NOMO-1 treated with dmso at 0.1 percent for 144 hours (cell line): ENCODE measurements around the gene UTF1.

Experiments
- DNase-seq: peaks from one replicate; lab custom pipeline; 2025; ENCODE audit not compliant: unreplicated experiment; lab: John Stamatoyannopoulos, UW

Gene UTF1

GRCh38 chr10:133230044-133230361 lies at the start of gene UTF1:
Gene UTF1, plus strand, starts transcription at chr10:133230217. Its CDS starts 72 bp downstream, at chr10:133230289.
- no peak for DNase-seq

DNA sequence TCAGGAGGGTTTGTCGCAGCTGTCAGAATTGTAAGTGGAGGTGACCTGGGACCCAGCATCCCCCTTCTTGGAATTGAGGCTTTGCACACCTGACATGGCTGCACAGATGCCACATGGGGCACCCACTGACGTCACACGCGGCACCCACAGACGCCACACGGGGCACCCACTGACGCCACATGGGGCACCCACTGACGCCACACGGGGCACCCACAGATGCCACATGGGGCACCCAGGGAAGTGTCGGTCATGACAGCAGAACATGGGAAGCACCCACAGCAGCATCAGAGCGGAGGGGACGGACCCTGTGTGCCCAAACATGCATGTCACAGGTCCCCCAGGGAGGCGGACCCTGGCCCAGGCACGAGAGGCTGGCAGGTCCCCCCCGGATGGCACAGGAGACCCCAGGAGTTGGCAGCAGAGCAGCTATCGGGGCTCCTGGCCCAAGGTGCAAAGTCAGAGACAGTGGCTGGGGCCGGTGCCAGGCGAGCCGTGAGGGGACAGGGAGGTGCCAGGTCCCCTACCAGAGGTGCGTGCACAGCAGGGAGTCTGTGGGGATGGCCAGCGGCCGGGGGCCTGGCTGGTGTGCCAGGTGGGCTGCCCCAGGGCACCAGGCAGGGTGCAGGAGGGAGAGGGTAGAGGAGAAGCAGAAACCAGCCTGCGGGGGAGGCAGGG lies 48.9 kb upstream of the UTF1 start:
- no peak for DNase-seq

DNA sequence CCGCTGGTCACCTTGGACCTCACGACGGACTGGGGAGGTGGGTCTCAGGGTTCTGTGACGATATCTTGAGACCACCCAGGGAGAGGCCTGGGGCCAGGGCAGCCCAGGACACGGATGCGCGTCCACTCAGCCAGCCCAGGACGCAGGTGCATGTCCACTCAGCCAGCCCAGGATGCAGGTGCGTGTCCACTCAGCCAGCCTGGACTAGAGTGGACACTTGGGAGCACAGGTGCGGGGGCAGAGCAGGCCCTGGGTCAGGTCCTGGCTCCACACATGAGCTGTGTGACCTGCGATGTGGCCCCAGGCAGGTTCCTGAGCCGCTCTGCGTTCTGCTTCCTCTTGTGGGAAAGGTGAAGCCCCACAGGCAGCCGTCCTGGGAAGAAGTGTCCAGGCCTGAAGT lies 47.8 kb upstream of the UTF1 start:
- no peak for DNase-seq

GRCh38 chr10:133182791-133183645 lies 47.0 kb upstream of the UTF1 start:
- no peak for DNase-seq

DNA sequence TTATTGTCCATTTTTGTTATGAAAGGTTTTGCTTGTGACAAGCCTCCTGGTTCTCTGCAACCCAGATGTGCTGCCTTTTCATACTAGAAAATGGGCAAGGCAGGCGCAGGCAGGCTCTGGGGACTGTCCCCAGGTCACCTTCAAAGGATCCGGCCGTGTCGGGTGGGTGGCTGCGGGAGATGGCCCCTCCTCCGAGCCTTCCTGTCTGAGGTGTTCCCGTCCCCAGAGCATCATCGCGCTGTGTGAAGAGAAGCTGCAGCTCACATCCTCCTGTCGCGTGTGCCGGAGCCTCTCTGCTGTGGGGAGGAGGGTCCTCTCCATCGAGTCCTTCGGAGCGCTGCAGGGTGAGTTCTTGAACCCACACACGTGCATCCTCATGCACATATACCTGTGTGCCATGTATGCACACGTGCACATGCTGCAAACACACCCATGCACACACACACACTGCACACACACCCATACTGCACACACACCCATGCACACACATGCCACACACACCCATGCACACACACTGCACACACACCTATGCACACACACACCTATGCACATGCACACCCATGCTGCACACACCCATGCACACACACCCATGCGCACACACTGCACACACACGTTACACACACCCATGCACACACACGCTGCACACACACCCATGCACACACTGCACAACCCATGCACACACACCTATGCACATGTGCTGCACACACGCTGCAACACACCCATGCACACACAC lies 46.2 kb upstream of the UTF1 start:
- no peak for DNase-seq

GRCh38 chr10:133184591-133185244 lies 45.3 kb upstream of the UTF1 start:
- DNase-seq, result no peak

DNA sequence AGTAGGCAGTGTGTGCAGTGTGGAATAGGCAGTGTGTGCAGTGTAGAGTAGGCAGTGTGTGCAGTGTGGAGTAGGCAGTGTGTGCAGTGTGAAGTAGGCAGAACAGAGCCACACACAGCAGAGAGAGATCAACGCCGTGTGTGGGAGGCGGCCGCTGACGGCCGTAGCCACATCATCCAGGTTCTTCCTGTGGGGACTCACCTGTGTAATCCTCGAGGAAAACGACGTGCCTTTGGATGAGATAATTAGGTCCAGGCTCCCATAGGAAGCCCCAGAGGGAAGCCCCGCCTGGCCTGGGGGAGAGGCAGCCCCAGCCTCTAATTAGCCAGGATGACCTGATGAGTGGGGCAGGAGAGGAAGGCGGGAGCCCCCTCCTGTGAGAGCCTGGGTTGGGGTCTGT lies 44.6 kb upstream of the UTF1 start:
- no peak for DNase-seq

GRCh38 chr10:133185916-133186315 lies 44.1 kb upstream of the UTF1 start:
- no peak for DNase-seq

DNA sequence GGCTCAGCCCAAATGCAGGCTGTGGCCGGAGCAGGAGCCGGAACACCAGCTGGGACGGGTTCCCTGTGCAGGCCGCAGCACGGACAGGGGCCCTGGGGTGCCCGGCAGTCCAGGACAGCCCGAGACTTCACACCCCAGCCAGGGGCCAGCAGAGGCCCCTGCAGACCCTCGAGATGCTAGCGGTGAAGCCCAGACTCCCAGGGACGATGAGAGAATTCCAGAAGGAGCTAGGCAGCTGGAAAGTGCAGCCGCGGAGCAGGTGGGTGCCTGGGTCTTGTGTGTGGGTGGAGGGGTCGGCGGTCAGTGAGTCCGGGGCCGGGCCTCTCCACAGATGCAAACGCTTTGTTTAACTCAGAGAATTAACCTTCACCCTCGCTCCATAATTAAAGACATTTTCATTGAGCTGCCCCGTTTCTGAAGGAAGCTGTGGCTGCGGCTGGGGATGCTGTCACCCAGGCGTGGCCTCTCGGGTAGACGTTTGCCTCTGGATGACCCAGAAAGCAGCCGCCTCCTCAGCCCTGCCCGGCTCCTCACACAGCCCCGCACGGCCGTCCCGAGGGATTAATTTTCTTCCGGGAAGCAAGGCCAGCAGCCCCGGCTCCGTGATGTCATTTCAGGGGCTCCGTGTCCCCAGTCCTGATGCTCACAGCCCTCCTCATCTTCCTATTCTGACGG lies 43.5 kb upstream of the UTF1 start:
- DNase-seq, result no peak

DNA sequence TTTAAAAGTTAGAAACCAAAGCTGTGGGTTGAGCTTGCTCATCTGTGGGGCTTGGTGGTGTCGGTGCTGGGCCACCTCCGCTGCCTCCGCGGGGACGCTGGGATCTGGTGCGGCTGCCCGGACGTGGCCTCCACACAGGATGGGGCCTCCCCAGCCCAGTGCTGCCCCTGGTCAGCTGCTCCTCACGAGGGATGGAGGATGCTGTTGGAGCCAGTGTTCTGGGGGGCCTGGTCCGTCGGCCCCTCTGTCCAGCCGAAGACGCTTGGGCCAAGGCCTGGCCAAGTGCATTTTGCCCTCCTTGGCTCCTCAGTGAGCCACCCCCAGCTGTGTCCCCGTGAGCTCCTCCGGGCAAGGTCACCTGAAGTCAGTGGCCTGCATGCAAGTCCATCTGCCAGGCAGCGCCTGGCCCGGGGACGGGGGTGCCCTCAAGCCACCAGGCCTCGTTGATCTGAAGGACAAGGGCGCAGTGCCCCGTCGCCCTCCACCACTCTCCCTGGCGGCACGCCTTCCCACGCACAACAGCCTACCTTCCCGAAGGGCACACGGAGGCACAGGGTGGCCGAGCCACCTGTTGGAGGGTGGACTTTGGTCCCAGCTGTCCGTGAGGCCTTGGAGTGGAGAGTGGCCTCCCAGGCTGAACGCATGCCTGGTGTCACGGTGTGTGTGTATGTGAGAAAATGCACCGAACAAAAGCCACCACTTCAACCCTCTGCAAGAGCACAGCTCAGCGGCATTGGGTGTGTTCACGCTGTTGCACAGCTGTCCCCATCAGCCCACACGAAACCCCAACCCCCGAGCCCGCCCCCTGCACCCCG lies 42.7 kb upstream of the UTF1 start:
- no peak for DNase-seq

DNA sequence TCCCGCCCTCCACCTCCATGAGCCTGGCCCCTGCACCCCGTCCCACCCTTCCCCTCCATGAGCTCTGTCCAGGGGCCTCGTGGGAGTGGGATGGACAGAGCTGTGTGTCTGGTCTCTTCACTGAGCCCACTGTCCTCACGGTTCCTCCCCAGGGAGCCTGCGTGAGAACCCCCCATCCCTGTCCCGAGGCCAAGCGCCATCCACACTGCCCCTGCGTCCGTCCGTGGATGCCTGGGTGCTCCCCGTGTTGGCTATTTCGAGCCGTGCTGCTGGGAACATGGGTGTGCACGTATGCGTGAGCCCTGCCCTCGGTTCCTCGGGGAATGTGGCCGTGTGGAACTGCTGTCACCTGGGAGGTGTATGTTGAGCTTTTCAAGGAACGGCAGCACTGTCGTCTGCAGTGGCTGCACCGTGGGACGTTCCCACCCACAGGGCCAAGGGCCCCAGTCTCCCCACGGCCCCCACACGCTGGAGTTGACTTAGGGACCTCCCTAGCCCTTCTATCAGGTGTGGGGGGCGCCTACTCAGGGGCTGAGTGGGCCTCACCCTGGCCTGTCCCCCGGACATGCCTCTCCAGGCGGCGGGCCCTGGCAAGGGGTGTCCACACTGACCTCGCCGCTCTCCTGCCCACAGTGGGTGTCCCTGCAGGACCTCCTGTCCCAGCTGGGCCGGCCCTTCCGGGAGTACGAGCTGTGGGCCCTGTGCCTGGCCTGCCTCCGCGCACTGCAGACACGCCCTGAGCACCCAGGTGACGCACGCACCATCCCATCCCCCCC lies 41.9 kb upstream of the UTF1 start:
- DNase-seq, result no peak

- DNase-seq, result no peak
Measured at GRCh38 chr10:133189256-133189655, 40.8 kb upstream of the UTF1 start.

DNA sequence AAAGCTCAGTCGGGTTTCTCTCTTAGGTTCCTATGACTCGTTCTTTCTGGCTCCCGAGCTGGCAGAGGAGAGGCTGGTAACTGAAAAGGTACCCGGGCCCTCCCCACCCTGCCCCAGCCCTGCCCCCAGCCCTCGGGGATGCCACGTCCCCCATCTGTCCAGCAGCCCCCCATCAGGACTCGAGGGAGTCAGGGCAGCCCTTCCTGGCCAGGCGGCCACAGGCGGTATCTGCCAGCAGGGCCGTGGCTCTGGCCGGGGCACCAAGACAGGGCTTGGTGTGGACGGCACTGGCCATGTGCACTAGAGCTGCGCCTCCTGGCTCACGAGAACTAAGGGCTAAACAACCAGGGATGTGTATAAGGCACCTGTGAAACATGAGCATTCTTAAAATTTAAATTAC lies 40.3 kb upstream of the UTF1 start:
- DNase-seq, result no peak

- DNase-seq, result no peak
Measured at GRCh38 chr10:133190225-133190624, 39.8 kb upstream of the UTF1 start.

- DNase-seq, result no peak
Measured at GRCh38 chr10:133191651-133192050, 38.4 kb upstream of the UTF1 start.

- DNase-seq, result no peak
Measured at GRCh38 chr10:133194151-133194550, 35.9 kb upstream of the UTF1 start.

- no peak for DNase-seq
Measured at GRCh38 chr10:133195096-133195495, 34.9 kb upstream of the UTF1 start.

- no peak for DNase-seq
Measured at GRCh38 chr10:133195611-133196010, 34.4 kb upstream of the UTF1 start.

DNA sequence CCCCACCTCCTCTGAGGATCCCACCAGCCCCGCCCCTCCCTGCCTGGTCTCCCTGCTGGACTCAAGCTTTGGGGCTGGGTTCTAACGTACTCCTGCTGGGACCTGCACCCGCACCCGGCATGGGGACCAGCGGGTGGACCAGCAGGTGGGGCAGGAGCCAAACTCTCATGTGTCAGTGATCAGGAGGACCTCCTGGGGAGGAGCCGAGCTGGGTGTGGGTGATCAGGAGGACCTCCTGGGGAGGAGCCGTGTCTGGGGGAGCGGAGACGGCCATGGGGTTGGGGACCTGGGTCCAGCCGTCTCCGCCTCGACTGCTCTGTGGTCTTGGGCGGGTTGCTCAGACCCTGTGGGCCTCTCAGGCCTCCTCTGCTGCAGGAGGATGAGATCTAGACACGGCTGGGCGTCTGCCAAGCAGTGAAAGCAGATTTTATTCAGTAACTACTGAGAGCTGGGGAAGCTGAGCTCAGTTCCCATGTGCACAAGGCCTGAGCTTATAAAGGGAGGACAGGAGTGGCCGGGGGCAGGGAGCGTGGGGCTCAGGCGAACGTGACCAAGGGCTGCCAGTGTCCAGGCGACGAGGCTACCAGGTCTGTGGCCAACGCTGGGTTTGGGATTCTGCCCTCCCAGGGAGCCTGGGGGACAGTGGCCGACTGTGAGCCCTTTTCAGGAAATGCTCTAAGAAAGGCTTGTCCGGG lies 33.6 kb upstream of the UTF1 start:
- DNase-seq, result no peak
